Measurements from ENCODE around the gene PHACTR3. TPM values are rescaled to one million over a fixed set of nuclear protein-coding genes. Genes with fewer than 3 reads are reported as not detected.

PHACTR3 gene
- total RNA-seq, 1 donor from 2014 or later = 8.7 TPM

GRCh38 chr20:59690101-59690500 lies 85.8 kb downstream of the PHACTR3 start:
- no peak for TF ChIP-seq CTCF (IDR thresholded peaks at IDR 0.05; ENCODE audit: unreplicated experiment)
- Mint-ChIP-seq H3K27me3 (ENCODE audit: unreplicated experiment) (peaks cover 1% of the 10 kb centered on the region), H3K4me1 (ENCODE audit: unreplicated experiment) (peaks cover 17% of the 10 kb centered on the region), H3K27ac (ENCODE audit: unreplicated experiment) (peak overlapping the region; percentile 33), H3K4me3 (ENCODE audit: unreplicated experiment) (no peak overlapping the region), H3K36me3 (ENCODE audit: low read depth, unreplicated experiment) (no peaks in the 10 kb centered on the region), H3K9me3 (ENCODE audit: unreplicated experiment) (no peaks in the 10 kb centered on the region)
- no peak for DNase-seq (ENCODE audit: low spot score)

- H3K27ac Mint-ChIP-seq (ENCODE audit: unreplicated experiment) = no peak overlapping the region
These were observed 86.6 kb downstream of the PHACTR3 start for GRCh38 chr20:59690976-59691375.

GRCh38 chr20:59692139-59692538 lies 87.8 kb downstream of the PHACTR3 start:
- H3K4me1 Mint-ChIP-seq (ENCODE audit: unreplicated experiment) = peaks cover 17% of the 10 kb centered on the region
- no peak overlapping the region for H3K4me3 Mint-ChIP-seq (ENCODE audit: unreplicated experiment)
- peaks cover 1% of the 10 kb centered on the region for H3K27me3 Mint-ChIP-seq (ENCODE audit: unreplicated experiment)
- no peak for TF ChIP-seq CTCF (IDR thresholded peaks at IDR 0.05; ENCODE audit: unreplicated experiment)
- no peaks in the 10 kb centered on the region for H3K9me3 Mint-ChIP-seq (ENCODE audit: unreplicated experiment)
- DNase-seq (ENCODE audit: low spot score) = no peak
- H3K27ac Mint-ChIP-seq (ENCODE audit: unreplicated experiment) = no peak overlapping the region
- no peaks in the 10 kb centered on the region for H3K36me3 Mint-ChIP-seq (ENCODE audit: low read depth, unreplicated experiment)

More at GRCh38 chr20:59690976-59691375, 86.6 kb downstream of the PHACTR3 start:
- Mint-ChIP-seq H3K4me1 (ENCODE audit: unreplicated experiment) (peaks cover 17% of the 10 kb centered on the region), H3K9me3 (ENCODE audit: unreplicated experiment) (no peaks in the 10 kb centered on the region), H3K27me3 (ENCODE audit: unreplicated experiment) (peaks cover 1% of the 10 kb centered on the region), H3K36me3 (ENCODE audit: low read depth, unreplicated experiment) (no peaks in the 10 kb centered on the region), H3K4me3 (ENCODE audit: unreplicated experiment) (no peak overlapping the region)
- no peak for TF ChIP-seq CTCF (IDR thresholded peaks at IDR 0.05; ENCODE audit: unreplicated experiment)
- no peak for DNase-seq (ENCODE audit: low spot score)

GRCh38 chr20:59693587-59693986 lies 89.2 kb downstream of the PHACTR3 start:
- peaks cover 1% of the 10 kb centered on the region for H3K27me3 Mint-ChIP-seq (ENCODE audit: unreplicated experiment)
- no peaks in the 10 kb centered on the region for H3K9me3 Mint-ChIP-seq (ENCODE audit: unreplicated experiment)
- H3K4me1 Mint-ChIP-seq (ENCODE audit: unreplicated experiment) = peaks cover 15% of the 10 kb centered on the region
- H3K36me3 Mint-ChIP-seq (ENCODE audit: low read depth, unreplicated experiment) = no peaks in the 10 kb centered on the region
- TF ChIP-seq CTCF (IDR thresholded peaks at IDR 0.05; ENCODE audit: unreplicated experiment) = no peak
- H3K4me3 Mint-ChIP-seq (ENCODE audit: unreplicated experiment) = no peak overlapping the region
- DNase-seq (ENCODE audit: low spot score) = no peak
- H3K27ac Mint-ChIP-seq (ENCODE audit: unreplicated experiment) = no peak overlapping the region

- Mint-ChIP-seq H3K27ac (ENCODE audit: unreplicated experiment) (no peak overlapping the region), H3K9me3 (ENCODE audit: unreplicated experiment) (no peaks in the 10 kb centered on the region), H3K36me3 (ENCODE audit: low read depth, unreplicated experiment) (no peaks in the 10 kb centered on the region), H3K4me1 (ENCODE audit: unreplicated experiment) (peaks cover 4% of the 10 kb centered on the region), H3K27me3 (ENCODE audit: unreplicated experiment) (peaks cover 1% of the 10 kb centered on the region), H3K4me3 (ENCODE audit: unreplicated experiment) (no peak overlapping the region)
- DNase-seq (ENCODE audit: low spot score) = no peak
- no peak for TF ChIP-seq CTCF (IDR thresholded peaks at IDR 0.05; ENCODE audit: unreplicated experiment)
These were observed 92.1 kb downstream of the PHACTR3 start for GRCh38 chr20:59696476-59696875.
